ENCODE data around the gene FANCG. TPM values are rescaled to one million over a fixed set of nuclear protein-coding genes. Genes with fewer than 3 reads are reported as not detected.

The FANCG gene
- total RNA-seq, result 20.4 and 21.2 TPM in 2 replicates

GRCh38 chr9:35079426-35080341 lies at the start of gene FANCG:
FANCG (minus strand) TSS chr9:35079942; CDS start chr9:35079524, 418 bp downstream.

GRCh38 chr9:35115680-35116538 lies 36.2 kb upstream of the FANCG start, which contains the start of gene ATOSB:
ATOSB (minus strand) TSS chr9:35115862; CDS start chr9:35108274, 7,588 bp downstream.

GRCh38 chr9:35102769-35103659 lies 23.3 kb upstream of the FANCG start, which contains the start of gene STOML2:
STOML2 (minus strand) TSS chr9:35103131; CDS start chr9:35103094, 37 bp downstream.

GRCh38 chr9:35096035-35096849 lies 16.5 kb upstream of the FANCG start, which contains the start of gene PIGO:
PIGO (minus strand) TSS chr9:35096591; CDS start chr9:35095565, 1,026 bp downstream.

GRCh38 chr9:35072461-35073278 lies 7.1 kb downstream of the FANCG start, which contains the start of gene VCP:
VCP (minus strand) TSS chr9:35072625; CDS start chr9:35072353, 272 bp downstream.

Small RNAs within 50 kb of the gene (small RNA-seq; reads per million reads assigned to genes)
- gene RN7SL338P, result not detected

Other genes with a start within 250 kb of the FANCG start
- not detected in 2 replicates for gene PHF24, start 121.7 kb downstream of the FANCG start, total RNA-seq
- 6.0 and 6.2 TPM in 2 replicates for gene DNAJB5, start 90.2 kb downstream of the FANCG start, total RNA-seq
- 411 and 514 TPM in 2 replicates for gene VCP, start 7.3 kb downstream of the FANCG start, total RNA-seq
- 12.4 and 13.1 TPM in 2 replicates for gene PIGO, start 16.6 kb upstream of the FANCG start, total RNA-seq
- 170 and 194 TPM in 2 replicates for gene STOML2, start 23.2 kb upstream of the FANCG start, total RNA-seq
- 49.0 and 50.9 TPM in 2 replicates for gene ATOSB, start 35.9 kb upstream of the FANCG start, total RNA-seq
- gene UNC13B, start 82.1 kb upstream of the FANCG start, total RNA-seq, result 42.1 and 49.7 TPM in 2 replicates